Measurements from ENCODE around the gene TSPAN2. TPM values are rescaled to one million over a fixed set of nuclear protein-coding genes. Genes with fewer than 3 reads are reported as not detected.
"Not testable (repeated sequence)": the region's sequence is repeated elsewhere in the genome, so short reads cannot be mapped to it uniquely, and the experiment has no call there.

TSPAN2 gene
- total RNA-seq, 1 donor from 2014 or later: 10.9 TPM

GRCh38 chr1:115029526-115029925 lies 59.8 kb downstream of the TSPAN2 start, which contains the start of gene TSHB:
Gene TSHB, plus strand, starts transcription at chr1:115029826. Its CDS starts 3,537 bp downstream, at chr1:115033363.
- no peak for DNase-seq (ENCODE audit: low spot score in 2 of 2)
- Histone ChIP-seq H3K36me3 (no peaks in the 10 kb centered on the region), H3K27me3 (no peaks in the 10 kb centered on the region), H3K9me3 (no peaks in the 10 kb centered on the region), H3K27ac (no peak within 1 kb of the TSS), H3K4me3 (no peak within 1 kb of the TSS), H3K4me1 (no peaks in the 10 kb centered on the region)
- intact Hi-C loops (cut with DNase I): no loop called here
- TF ChIP-seq CTCF (IDR thresholded peaks at IDR 0.05): no peak

DNA sequence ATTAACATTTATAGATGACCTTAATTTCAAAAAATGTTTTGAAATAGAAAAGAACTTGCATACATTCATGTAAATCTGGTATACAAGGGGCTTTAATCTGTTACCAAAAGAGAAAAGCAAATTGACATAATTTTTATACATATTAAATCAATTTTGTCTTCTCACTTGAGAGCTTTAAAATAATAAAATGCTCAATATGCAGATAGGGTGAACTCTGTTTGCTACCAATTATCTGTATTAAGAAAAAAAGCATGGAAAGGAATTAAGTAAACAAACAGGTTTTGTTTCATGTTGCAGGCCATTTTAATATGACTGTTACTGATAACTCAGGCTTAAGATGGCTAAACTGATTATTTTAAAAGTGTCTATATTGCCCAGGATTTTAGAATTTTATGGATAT lies 65.7 kb downstream of the TSPAN2 start:
- TF ChIP-seq CTCF (IDR thresholded peaks at IDR 0.05): no peak
- no peaks in the 10 kb centered on the region for H3K27me3 ChIP-seq
- no peaks in the 10 kb centered on the region for H3K9me3 ChIP-seq
- intact Hi-C loops (cut with DNase I): no loop called here
- no peak overlapping the region for H3K4me3 ChIP-seq
- H3K27ac ChIP-seq: no peak overlapping the region
- H3K36me3 ChIP-seq: no peaks in the 10 kb centered on the region
- no peak for DNase-seq (ENCODE audit: low spot score in 2 of 2)
- no peaks in the 10 kb centered on the region for H3K4me1 ChIP-seq

DNA sequence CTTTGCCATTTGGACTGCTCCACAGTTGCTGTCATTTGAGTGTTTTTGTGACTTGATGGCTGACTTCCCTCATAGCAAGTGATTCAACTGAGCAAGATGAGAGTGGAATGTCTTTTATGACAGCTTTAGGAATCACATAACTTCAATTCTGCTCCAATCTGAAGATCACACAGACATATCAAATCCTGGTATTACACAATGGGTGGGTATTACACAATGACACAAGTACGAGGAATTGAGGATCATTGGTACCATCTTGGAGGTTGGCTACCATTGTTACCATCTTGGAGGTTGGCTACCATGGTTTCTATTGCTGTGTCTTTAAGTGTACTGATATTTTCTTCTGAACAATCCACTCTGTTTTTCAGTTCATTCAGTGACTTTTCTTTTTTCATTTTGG lies 68.2 kb downstream of the TSPAN2 start:
- H3K27me3 ChIP-seq: no peaks in the 10 kb centered on the region
- no peak overlapping the region for H3K4me3 ChIP-seq
- TF ChIP-seq CTCF (IDR thresholded peaks at IDR 0.05): no peak
- intact Hi-C loops (cut with DNase I): no loop called here
- H3K4me1 ChIP-seq: no peaks in the 10 kb centered on the region
- H3K9me3 ChIP-seq: no peaks in the 10 kb centered on the region
- no peak overlapping the region for H3K27ac ChIP-seq
- no peak for DNase-seq (ENCODE audit: low spot score in 2 of 2)
- H3K36me3 ChIP-seq: no peaks in the 10 kb centered on the region

GRCh38 chr1:115019549-115019948 lies 69.8 kb downstream of the TSPAN2 start:
- H3K4me1 ChIP-seq; intact Hi-C loops (cut with DNase I); H3K36me3 ChIP-seq; H3K27ac ChIP-seq; H3K9me3 ChIP-seq; DNase-seq (ENCODE audit: low spot score in 2 of 2); H3K4me3 ChIP-seq; H3K27me3 ChIP-seq: not testable (repeated sequence)

- H3K27ac ChIP-seq: no peak overlapping the region
- intact Hi-C loops (cut with DNase I): no loop called here
- no peaks in the 10 kb centered on the region for H3K27me3 ChIP-seq
- no peaks in the 10 kb centered on the region for H3K9me3 ChIP-seq
- H3K4me3 ChIP-seq: no peak overlapping the region
- H3K36me3 ChIP-seq: no peaks in the 10 kb centered on the region
- no peak for TF ChIP-seq CTCF (IDR thresholded peaks at IDR 0.05)
- no peak for DNase-seq (ENCODE audit: low spot score in 2 of 2)
- H3K4me1 ChIP-seq: no peaks in the 10 kb centered on the region
Measured at GRCh38 chr1:115013792-115014191, 75.5 kb downstream of the TSPAN2 start.

- intact Hi-C loops (cut with DNase I): no loop called here
- no peak for TF ChIP-seq CTCF (IDR thresholded peaks at IDR 0.05)
Measured at GRCh38 chr1:115012434-115012833, 76.9 kb downstream of the TSPAN2 start.

More at GRCh38 chr1:115012434-115012833, 76.9 kb downstream of the TSPAN2 start:
- no peaks in the 10 kb centered on the region for H3K4me1 ChIP-seq
- H3K36me3 ChIP-seq: no peaks in the 10 kb centered on the region
- DNase-seq (ENCODE audit: low spot score in 2 of 2): no peak
- H3K27me3 ChIP-seq: no peaks in the 10 kb centered on the region
- H3K27ac ChIP-seq: no peak overlapping the region
- H3K4me3 ChIP-seq: no peak overlapping the region
- H3K9me3 ChIP-seq: no peaks in the 10 kb centered on the region

Data from ascending aorta (tissue), 2 donors.